Activated T-cell treated with anti-CD3 and anti-CD28 coated beads for 1 hour (primary cell): ENCODE results near the gene NUP37.
"Not testable (repeated sequence)": the region's sequence is repeated elsewhere in the genome, so short reads cannot be mapped to it uniquely, and the experiment has no call there.

Source experiments
- DNase-seq: peaks from one replicate; pipeline ENCODE4 v3.0.0-alpha.2; 2020; ENCODE audit warnings: low read depth

Gene NUP37, protein sequence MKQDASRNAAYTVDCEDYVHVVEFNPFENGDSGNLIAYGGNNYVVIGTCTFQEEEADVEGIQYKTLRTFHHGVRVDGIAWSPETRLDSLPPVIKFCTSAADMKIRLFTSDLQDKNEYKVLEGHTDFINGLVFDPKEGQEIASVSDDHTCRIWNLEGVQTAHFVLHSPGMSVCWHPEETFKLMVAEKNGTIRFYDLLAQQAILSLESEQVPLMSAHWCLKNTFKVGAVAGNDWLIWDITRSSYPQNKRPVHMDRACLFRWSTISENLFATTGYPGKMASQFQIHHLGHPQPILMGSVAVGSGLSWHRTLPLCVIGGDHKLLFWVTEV

DNA sequence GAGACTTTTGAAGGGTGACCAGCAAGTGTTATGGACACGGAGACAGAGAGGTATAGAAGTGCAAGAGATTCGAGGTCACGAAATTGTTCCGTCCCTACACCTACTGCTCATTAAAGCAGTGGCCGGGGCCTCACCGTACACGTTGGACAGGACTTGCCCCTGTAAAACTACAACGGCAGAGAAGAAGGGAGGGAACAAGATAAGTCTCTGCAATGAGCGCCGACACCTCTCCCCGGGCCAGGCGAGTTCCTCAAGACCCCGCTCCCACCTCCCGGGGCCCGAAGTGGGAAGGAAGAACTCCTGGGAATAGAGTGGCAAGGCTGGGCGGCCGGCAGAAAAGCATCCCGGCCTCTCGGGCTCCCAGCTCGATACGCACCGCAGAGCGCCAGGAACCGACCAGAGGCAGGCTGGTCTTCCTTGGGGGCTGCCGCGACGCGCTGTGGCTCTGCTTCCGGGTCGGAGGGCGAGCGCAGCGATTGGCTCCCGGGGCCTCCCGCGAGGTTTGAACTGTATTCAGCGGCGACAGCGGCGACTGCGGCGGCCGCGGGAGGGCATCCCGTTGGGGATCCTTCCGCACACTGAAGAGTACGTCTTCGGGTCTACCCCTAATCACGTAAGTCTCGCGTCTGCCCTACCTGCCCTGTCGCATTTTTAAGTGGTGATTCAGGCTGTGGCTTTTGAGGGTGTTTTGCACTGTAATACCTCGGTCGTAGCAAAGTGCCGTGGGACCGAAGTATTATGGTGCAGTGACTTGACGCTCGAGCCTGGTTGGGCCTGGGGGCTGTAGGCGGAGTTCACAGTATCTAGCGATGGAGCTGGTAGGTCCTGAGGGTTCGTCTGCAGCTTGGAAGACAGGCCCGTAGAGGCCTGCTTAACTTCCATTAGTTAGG lies at the start of gene NUP37, which contains the start of gene PARPBP:
Gene NUP37 (minus strand): TSS at position 441 of the 890 bp plus-strand sequence. CDS start 1,596 bp downstream, outside the sequence.
Gene PARPBP (plus strand): TSS at position 510 of the 890 bp plus-strand sequence. CDS start 3,706 bp downstream, outside the sequence.
- DNase-seq, result peak; percentile 87

DNA sequence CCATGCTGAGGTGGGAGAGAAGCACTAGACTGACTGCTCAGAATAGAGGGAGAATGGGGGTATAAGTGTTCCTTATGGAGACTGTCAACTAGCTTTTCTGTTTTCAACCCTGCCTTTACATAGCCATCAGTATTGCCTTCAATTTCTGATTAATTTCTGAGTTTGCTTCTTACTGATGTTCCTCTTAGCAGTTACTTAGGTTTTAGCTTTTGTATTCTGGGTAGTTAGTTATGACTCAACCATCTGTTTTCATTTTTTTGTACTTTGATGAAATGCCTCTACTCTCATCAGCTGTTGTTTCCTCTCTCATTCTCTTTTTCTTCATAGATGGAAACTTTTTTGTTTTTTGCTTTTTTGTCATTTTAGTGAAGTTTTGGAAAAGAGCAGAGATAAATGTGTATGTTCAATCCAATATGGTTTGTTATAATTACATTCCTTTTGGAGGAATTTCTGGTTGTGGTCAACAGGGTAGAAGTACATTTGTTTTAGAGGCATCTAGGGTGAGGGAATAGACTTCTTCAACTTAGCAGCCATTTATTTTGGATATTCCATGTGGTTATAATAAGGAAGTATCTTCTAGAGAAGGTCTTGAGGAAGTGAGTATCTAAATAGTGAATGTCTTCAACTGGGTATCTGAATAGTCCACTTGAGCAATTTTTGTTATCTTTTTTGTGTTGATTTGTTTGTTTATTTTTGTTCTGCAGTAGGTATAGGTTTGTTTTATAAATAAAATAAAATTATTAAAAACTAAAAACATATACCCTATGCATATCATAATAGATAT lies 48.1 kb upstream of the NUP37 start:
- no peak for DNase-seq

DNA sequence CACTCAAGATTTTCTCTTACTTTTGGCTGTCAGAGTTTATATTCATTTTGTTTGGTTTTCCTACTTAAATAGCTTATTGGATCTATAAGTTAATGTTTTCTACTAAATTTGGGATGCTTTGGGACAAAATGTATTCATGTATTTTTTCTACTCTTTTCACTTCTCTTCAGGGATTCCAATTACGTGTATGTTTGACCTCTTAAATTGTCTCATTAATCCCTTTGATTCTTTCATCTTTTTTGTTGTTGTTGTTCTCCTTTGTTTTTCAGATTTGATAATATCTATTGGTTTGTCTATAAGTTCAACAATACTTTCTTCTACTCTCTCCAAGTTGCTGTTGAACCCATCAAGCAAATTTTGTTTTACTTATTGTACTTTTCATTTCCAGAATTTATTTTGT lies 43.5 kb upstream of the NUP37 start:
- DNase-seq, result no peak

DNA sequence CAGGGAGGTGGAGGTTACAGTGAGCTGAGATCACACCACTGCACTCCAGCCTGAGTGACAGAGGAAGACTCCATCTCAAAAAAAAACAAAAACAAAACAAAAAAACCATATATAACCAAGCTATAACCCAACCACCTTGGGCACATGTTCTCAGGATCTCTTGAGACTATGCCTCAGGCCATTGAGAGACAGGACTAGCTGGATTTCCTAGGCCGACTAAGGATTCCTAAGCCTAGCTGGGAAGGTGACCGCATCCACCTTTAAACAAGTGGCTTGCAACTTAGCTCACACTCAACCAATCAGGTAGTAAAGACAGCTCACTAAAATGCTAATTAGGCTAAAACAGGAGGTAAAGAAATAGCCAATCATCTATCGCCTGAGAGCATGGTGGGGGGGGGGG lies 35.3 kb upstream of the NUP37 start:
- not testable (repeated sequence) for DNase-seq

DNA sequence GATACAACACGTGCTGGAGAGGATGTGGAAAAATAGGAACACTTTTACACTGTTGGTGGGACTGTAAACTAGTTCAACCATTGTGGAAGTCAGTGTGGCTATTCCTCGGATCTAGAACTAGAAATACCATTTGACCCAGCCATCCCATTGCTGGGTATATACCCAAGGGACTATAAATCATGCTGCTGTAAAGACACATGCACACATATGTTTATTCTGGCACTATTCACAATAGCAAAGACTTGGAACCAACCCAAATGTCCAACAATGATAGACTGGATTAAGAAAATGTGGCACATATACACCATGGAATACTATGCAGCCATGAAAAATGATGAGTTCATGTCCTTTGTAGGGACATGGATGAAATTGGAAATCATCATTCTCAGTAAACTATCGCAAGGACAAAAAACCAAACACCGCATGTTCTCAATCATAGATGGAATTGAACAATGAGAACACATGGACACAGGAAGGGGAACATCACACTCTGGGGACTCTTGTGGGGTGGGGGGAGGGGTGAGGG lies 27.2 kb upstream of the NUP37 start:
- DNase-seq, result not testable (repeated sequence)

DNA sequence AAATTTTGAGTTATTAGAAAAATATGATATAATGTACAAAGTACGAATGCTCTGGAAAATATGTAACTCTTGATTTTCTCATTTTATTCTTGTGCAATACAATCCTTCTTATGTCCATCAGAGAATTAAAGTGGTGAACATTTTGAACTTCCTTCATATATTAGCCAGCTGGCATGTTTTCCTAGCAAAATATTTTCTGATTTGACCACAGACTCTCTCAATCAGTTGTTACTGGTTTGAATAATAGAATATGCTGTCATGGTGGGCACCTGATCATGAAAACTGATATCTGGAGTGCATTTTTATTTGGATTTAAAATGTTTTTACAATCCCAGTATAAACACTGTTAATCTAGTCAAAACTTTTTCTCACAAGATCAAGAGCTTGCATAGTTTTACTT lies 24.3 kb upstream of the NUP37 start:
- no peak for DNase-seq

DNA sequence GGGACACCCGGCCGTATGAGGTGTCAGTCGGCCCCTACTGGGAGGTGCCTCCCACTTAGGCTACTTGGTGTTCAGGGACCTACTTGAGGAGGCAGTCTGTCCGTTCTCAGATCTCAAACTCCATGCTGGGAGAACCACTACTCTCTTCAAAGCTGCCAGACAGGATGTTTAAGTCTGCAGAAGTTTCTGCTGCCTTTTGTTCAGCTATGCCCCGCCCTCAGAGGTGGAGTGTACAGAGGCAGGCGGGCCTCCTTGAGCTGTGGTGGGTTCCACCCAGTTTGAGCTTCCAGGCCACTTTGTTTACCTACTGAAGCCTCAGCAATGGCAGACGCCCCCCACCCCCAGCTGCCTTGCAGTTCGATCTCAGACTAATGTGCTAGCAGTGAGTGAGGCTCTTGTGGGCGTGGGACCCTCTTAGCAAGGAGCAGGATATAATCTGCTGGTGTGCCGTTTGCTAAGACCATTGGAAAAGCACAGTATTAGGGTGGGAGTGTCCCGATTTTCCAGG lies 23.0 kb upstream of the NUP37 start:
- DNase-seq, result not testable (repeated sequence)

DNA sequence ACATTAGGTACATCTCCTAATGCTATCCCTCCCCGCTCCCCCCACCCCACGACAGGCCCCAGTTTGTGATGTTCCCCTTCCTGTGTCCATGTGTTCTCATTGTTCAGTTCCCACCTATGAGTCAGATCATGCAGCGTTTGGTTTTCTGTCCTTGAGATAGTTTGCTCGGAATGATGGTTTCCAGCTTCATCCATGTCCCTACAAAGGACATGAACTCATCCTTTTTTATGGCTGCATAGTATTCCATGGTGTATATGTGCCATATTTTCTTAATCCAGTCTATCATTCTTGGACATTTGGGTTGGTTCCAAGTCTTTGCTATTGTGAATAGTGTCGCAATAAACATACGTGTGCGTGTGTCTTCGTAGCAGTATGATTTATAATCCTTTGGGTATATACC lies 17.7 kb upstream of the NUP37 start:
- not testable (repeated sequence) for DNase-seq

DNA sequence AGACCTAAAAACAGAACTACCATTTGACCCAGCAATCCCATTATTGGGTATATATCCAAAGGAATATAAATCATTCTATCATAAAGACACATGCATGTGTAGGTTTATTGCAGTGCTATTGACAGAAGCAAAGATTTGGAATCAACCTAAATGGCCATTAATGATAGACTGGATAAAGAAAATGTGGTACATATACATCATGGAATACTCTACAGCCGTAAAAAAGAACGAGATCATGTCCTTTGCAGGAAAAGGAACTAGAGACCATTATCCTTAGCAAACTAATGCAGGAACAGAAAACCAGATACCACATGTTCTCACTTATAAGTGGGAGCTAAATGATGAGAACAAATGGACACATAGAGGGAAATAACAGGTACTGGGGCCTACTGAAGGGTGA lies 11.5 kb upstream of the NUP37 start:
- DNase-seq, result not testable (repeated sequence)

DNA sequence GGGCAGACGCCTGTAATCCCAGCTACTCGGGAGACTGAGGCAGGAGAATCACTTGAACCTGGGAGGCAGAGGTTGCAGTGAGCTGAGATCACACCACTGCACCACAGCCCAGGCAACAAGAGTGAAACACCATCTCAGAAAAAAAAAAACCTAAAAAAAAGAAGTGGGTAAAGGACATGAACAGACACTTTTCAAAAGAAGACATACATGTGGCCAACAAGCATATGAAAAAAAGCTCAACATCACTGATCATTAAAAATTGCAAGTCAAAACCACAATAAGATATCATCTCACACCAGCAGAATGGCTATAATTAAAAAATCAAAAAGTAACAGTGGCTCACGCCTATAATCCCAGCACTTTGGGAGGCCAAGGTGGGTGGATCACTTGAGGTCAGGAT lies 10.8 kb upstream of the NUP37 start:
- not testable (repeated sequence) for DNase-seq

DNA sequence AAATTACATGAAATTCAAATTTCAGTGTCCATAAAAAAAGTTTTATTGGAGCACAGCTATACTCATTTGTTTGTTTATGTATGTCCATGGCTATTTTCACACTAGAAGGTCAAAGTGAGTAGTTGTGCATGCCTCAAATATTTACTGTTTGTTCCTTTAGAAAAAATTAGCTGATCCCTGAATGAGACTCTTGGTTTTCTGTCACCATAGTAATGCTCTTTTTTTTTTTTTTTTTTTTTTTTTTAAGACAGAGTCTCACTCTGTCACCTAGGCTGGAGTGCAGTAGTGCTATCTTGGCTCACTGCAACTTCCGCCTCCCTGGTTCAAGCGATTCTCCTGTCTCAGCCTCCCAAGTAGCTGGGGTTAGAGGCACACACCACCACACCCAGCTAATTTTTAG lies 1.4 kb upstream of the NUP37 start:
- not testable (repeated sequence) for DNase-seq

DNA sequence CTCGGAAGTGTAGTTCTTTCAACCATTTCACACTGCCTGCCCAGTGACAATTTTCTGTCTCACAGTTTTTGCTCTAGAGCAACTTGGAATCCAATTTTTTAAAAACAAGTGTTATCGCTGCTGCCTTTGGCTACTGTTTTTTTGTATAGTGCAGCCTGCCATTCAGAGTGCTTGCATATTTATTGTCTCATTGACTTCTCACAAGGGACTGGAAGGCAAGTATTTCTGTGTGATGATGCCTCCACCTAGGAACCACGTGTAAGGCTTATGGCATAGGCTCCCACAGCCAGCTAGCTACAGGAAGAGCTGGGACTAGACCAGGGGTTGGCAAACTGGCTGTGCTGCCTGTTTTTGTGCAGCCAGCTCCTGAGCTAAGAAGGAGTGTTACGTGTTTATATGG lies 972 bp upstream of the NUP37 start:
- DNase-seq, result no peak

DNA sequence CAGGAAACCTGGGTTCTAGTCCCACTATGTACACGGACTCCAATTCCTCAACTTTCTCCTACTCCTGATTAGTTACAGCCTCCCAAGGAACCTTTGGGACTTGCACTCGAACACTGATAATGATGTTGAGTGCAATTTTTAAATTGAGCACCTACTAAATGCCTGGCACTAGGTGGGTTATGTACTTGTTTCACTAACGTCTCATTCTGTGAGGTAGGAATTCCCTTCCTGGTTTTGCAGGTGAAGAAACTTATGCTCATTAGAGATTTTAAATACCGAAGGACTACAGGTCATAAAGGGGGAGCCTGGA lies 605 bp upstream of the NUP37 start:
- DNase-seq, result no peak

DNA sequence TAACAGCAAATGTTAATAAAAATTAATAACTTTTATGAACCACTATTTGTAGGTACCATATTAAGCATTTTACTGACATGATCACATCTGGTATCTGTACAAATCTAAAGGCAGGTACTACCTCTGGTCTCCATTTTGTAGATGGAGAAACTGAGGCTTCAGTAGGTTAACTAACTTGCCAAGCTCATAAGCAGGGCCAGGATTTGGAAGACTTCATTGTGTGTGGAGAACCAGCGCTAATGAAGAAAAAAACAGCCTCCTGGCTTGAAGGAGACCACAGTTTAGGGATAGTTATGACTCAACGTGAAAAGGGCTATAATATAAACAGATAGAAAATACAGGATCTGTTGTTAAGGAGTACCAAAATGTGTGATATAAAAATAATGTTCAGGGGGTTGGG lies 1.0 kb downstream of the NUP37 start:
- DNase-seq, result no peak

DNA sequence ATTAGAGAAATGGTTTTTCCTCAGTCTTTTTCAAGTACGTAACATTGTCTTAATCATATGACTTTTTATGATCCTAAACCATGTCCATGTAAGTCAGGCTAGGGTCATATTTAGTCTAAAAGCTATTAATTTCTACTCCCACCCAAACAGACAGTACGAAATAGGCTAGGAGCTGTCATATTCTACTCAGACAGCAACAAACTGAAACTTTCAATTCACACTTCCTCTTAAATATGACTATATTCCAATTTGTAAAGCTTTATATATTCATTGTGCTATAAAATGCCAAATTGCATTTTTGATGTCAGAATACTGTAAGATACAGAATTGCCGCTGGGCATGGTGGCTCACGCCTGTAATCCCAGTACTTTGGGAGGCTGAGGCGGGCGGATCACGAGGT lies 3.5 kb downstream of the NUP37 start:
- DNase-seq, result no peak

DNA sequence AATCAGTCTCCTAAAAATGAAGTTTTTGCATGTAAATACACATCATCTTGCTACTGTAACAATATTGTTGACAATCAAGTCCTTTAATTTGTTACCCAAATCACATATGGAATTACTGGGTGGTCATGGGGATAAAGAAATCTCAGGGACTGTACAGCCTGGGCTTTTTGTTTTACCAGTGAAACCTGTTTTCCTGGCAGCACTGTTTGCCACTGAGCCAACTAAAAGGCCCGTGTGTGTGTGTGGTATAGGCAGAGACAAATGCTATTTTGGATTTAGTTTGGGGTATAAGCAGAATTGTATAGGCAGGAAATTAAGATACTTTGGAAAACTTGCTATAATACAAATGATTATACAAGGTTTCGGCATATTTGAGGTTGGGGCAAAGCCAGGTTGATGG lies 5.7 kb downstream of the NUP37 start:
- no peak for DNase-seq

DNA sequence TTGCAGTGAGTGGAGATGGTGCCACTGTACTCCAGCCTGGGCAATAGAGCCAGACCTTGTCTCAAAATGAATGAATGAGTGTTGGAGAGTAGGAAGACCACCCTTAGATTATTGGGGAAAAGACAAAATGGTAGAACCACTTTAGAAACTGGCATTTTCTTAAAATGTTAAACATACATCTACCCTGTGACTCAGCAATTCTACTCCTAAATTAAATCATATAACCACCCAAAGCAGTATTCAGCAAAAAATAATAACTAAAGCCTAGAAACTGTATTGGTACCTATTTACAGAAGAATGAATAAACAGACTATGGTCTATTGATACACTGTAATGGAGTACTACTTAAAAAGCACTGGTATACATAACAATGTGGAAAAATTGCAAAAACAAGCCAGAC lies 9.1 kb downstream of the NUP37 start:
- no peak for DNase-seq

DNA sequence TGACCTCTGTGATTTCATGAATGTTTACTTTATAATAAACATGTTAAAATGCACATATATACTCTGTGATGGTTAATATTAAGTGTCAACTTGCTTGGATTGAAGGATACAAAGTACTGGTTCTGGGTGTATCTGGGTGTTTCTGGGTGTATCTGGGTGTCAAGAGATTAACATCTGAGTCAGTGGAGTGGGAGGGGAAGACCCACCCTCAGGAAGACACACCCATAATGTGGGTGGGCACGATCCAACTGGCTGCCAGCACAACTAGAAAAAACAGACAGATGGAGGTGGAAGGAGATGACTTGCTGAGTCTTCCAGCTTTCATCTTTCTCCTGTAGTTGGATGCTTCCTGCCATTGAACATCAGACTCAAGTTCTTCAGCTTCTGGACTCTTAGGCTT lies 11.9 kb downstream of the NUP37 start:
- DNase-seq, result no peak

DNA sequence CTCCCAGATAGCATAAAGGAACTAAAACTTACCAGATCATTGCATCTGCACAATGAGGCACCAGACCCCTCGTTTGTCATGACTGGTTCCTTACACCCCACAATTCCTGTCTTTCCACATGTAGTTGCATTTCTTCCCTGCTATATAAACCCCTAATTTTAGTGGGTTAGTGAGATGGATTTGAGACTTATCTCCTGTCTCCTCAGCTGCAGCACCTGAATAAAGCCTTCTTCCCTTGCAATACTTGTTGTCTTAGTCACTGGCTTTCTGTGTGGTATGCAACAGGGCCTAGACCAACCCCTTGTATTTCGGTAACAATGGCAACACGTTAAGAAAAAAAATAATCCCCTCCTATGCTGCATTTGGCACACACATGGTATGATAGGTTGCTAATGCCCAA lies 13.0 kb downstream of the NUP37 start:
- no peak for DNase-seq

DNA sequence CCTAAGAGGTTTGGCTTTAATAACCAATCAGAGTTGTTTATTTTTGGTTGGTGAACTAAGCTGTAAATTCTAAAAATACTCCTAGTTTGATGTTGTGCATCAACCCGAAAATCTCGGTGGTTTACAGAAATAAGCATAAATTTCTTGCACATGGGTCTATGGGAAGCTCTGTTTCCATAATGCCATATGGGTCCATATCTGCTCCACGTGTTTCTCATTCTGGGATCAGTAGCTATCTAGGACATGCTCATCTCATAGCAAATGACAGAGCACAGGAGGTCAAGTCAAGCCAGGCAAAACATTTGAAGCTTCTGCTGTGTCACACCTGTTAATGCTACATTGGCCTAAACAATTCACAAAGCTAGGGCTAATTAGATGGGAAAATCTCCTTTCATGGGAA lies 23.1 kb downstream of the NUP37 start:
- no peak for DNase-seq

DNA sequence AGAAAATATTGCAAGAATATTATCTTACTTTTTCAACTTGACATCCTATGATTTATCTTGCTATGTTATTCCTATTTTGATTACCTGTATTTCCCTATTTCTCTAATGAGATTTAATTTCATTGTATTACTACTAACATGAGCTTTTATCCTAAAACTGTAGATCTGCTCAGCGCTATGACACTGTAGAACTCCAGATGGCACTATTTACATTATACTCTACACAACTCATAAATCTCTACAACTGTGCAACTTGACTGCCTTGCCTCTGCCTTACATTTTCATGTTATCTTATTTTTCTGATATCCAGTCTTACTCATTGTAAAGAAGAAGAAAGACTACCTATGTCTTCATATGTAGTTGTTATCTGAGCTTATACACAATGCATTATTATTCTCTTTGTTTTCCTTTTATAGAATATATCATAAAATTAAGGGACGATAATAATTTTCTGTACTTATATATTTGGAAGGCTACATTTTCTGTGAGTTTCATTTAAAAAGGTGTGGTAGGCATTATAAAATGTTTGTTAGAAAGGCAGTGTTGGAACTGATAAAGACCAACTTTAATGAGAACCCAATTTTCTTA lies 24.1 kb downstream of the NUP37 start:
- no peak for DNase-seq

DNA sequence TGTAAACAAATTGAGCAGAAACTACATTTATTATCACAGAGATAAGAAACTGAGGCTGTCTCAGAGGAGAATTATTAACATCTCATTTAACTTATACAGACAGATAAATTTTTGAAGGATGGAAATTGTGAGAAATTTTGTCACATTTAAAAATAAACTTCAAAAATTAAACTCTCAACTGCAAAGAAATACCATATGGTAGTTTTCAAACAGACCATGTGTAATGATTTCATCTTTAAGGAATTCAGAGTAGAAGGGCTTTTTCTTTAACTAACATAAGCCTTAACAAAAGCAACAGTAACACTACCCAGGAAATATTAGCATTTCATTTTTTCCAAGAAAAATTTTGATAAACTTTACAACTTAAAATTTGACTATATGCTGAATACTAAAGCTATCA lies 26.6 kb downstream of the NUP37 start:
- DNase-seq, result no peak
